Aorta (tissue), 5 donors: ENCODE data around the gene CAP2. TPM values are rescaled to one million over a fixed set of nuclear protein-coding genes. Genes with fewer than 3 reads are reported as not detected.
"Not testable (repeated sequence)": the region's sequence is repeated elsewhere in the genome, so short reads cannot be mapped to it uniquely, and the experiment has no call there.

Source experiments
- ATAC-seq: fragments of 200-7000 bp; cut with Tn5 transposase; one replicate; pipeline ENCODE4 v1.9.1; 2022; ENCODE audit warnings: moderate library complexity; ENCODE audit not compliant: low FRiP score
- DNase-seq, 2 donors: peaks; one replicate each; pipeline ENCODE4 v3.0.0-alpha.2; 2020
- H3K27ac ChIP-seq, 2 donors: one replicate each; pipeline ENCODE4 v1.5.1; 2013; ENCODE audit warnings: low read length in 2 of 2, mild to moderate bottlenecking in 2 of 2, moderate library complexity in 2 of 2, control low read depth in 1 of 2, inconsistent platforms in 1 of 2, low read depth in 1 of 2
- H3K27me3 ChIP-seq, 2 donors: one replicate each; pipeline ENCODE4 v1.6.1; 2013; ENCODE audit warnings: control low read depth in 1 of 2, low read length in 1 of 2, mild to moderate bottlenecking in 1 of 2, moderate library complexity in 1 of 2; ENCODE audit not compliant: insufficient read depth in 2 of 2, control insufficient read depth in 1 of 2
- H3K36me3 ChIP-seq, 2 donors: one replicate each; pipeline ENCODE4 v1.6.1; 2013; ENCODE audit warnings: control low read depth in 1 of 2, low read length in 1 of 2, mild to moderate bottlenecking in 1 of 2; ENCODE audit not compliant: insufficient read depth in 2 of 2, control insufficient read depth in 1 of 2
- H3K4me1 ChIP-seq, 2 donors: one replicate each; pipeline ENCODE4 v1.6.1; 2013; ENCODE audit warnings: low read length in 2 of 2, control low read depth in 1 of 2, mild to moderate bottlenecking in 1 of 2, moderate library complexity in 1 of 2; ENCODE audit not compliant: insufficient read depth in 2 of 2, control insufficient read depth in 1 of 2
- H3K4me3 ChIP-seq, 2 donors: one replicate each; pipeline ENCODE4 v1.5.1; 2013; ENCODE audit warnings: low read length in 2 of 2, control low read depth in 1 of 2, mild to moderate bottlenecking in 1 of 2
- H3K9me3 ChIP-seq: one replicate; pipeline ENCODE4 v1.6.1; 2013; ENCODE audit warnings: mild to moderate bottlenecking, low read length; ENCODE audit not compliant: control insufficient read depth
- whole genome bisulfite sequencing, 2 donors: extraction: QIAGEN DNeasy Blood & Tissue Kit; methylation state at CpG; one replicate each; pipeline ENCODE4 v1.1.7; 2013; 5-methylcytosine and 5-hydroxymethylcytosine counted together
- intact Hi-C, 2 donors: fragments of 100-400 bp; cut with DNase I; formaldehyde crosslinking; loops; one replicate each; pipeline versions ENCODE4 v1.14.2 to v1.15.0; 2022
- polyA plus RNA-seq, 2 donors: library from polyadenylated mRNA; stranded (reverse); fragments of 200-250 nt; gene quantifications; one replicate each; pipeline ENCODE4 v1.2.3, GENCODE V29; 2013
- total RNA-seq, 2 donors: library from RNA; stranded (reverse); fragmentation: NEBNext Ultra II Directional; extraction: Animal tissue kit (Norgen Biotek cat#: 25700); gene quantifications; one replicate each; pipeline ENCODE4 v1.2.1, GENCODE V29; 2021
- donor health status: healthy with polysubstance abuse.
- donor health status: Bipolar disorder and iron deficiency.
- donor health status: DM: no; HTN: no; CAD: no.
- donor health status: DM: no; HTN: no; CAD: no.
- donor health status: DM: yes; HTN: yes; CAD: no.

CAP2 gene
- total and polyA plus RNA-seq, 4 donors, result 21.2 to 28.4 (median 24.0) TPM

DNA sequence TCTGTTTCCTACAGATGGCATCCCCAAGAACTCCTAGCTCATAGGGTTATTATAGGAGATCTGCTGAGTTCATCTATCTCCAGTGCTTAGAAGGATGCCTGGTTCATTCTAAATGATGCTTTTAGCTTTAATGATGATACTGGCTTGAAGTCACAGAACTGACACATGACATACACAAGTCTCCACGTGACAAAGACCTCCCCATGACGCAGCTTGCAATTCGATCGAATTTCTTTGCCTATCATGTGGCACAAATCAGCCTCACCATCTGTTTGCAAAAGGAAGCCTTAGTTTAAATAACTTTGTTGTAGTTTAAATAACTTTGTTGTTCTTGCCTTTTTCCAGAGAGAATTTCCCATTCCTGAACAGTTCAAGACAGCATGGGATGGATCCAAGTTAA is 162.6 kb downstream of the CAP2 start:
- Histone ChIP-seq H3K36me3 (peaks cover 4 to 7% of the 10 kb centered on the region in 2 donors), H3K9me3 (no peaks in the 10 kb centered on the region), H3K4me1 (no peaks in the 10 kb centered on the region), H3K4me3 (no peak overlapping the region), H3K27ac (no peak overlapping the region), H3K27me3 (no peaks in the 10 kb centered on the region)
- 84 to 86% methylated on average over 4 of the region's 4 CpGs for WGBS, 2 donors
- ATAC-seq (no peak), DNase-seq (no peak)
- intact Hi-C loops, result no loop called here

DNA sequence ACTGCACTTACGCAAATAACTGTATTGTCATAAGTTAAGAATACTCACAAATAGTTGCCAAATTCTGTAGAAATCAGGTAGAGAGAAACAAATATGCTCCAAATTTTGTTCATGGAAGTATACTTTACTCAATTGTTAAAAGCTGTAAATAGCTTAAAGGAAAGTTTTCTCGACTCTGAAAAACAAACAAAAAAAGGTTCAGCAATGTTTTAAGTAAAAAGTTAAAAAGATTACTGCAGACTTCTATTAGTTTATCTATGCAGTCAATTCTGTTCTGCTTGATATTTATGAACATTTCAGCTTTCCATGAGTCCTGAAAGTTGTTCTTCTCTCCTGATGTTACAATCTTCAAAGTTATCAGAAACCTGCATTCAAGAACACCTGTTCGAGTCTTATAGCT is 169.2 kb downstream of the CAP2 start:
- no peak for ATAC-seq
- intact Hi-C loops, result no loop called here
- no peak for DNase-seq
- Histone ChIP-seq H3K4me1 (no peaks in the 10 kb centered on the region), H3K36me3 (no peaks in the 10 kb centered on the region), H3K9me3 (no peaks in the 10 kb centered on the region), H3K27ac (no peak overlapping the region), H3K27me3 (no peaks in the 10 kb centered on the region), H3K4me3 (no peak overlapping the region)
- WGBS, 2 donors, result 76 to 79% methylated on average over 3 of the region's 3 CpGs

DNA sequence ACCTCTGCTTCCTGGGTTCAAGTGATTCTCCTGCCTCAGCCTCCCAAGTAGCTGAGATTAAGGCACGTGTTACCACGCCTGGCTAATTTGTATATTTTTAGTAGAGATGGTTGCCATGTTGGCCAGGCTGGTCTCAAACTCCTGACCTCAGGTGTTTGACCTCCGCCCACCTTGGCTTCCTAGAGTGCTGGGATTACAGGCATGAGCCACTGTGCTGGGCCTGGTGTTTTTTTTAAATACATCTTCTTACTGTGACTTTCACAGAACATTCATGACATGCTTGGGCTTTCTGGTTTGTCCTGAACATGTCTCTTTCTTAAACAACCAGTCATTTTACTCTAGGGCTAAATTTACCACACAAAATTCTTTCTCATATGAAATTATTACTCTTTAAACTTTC is 172.0 kb downstream of the CAP2 start:
- no peaks in the 10 kb centered on the region for H3K9me3 ChIP-seq
- intact Hi-C loops, result no loop called here
- no peak overlapping the region for H3K4me3 ChIP-seq
- no peaks in the 10 kb centered on the region for H3K27me3 ChIP-seq
- DNase-seq (no peak), ATAC-seq (no peak)
- 91 to 95% methylated on average over 3 of the region's 3 CpGs for WGBS, 2 donors
- no peak overlapping the region for H3K27ac ChIP-seq
- H3K4me1 ChIP-seq, result no peaks in the 10 kb centered on the region
- no peaks in the 10 kb centered on the region for H3K36me3 ChIP-seq

DNA sequence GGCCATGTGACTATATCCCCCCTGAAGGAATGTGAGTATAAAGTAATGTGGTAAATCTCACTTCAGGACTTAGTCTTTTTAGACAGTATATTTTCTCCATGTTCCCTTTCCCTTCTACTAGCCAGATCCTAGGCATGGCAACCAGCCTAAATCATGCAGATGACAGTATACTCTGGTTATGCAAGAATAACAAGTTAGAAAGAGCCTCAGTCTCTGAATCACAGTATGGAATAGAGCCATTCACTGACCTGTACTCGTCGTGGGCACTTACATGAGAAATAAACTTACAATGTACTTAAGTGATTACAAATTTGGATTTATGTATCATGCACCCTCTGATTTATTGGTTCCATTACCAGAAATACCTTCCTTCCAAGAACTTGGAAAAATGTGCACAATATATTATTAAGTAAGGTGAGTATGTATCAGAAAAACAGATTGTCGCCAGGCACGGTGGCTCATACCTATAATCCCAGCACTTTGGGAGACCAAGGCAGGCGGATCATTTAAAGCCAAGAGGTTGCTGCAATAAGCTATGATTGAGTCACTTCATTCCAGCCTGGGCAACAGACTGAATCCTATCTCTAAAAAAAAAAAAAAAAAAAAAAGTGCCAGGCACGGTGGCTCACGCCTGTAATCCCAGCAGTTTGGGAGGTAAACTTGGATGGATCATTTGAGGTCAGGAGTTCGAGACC is 181.6 kb downstream of the CAP2 start:
- intact Hi-C loops, result loop anchor here in 1 of 2 donors (10.0 kb wide), 1 partner anchor 100 kb away; no protein-coding TSS in a partner anchor
- Histone ChIP-seq H3K36me3 (no peaks in the 10 kb centered on the region), H3K27me3 (no peaks in the 10 kb centered on the region), H3K4me3 (no peak overlapping the region), H3K9me3 (peaks cover 1% of the 10 kb centered on the region), H3K4me1 (no peaks in the 10 kb centered on the region), H3K27ac (no peak overlapping the region)
- DNase-seq, result no peak
- WGBS, 2 donors, result 64 to 69% methylated on average over 7 to 8 of the region's 8 CpGs
- ATAC-seq, result no peak

DNA sequence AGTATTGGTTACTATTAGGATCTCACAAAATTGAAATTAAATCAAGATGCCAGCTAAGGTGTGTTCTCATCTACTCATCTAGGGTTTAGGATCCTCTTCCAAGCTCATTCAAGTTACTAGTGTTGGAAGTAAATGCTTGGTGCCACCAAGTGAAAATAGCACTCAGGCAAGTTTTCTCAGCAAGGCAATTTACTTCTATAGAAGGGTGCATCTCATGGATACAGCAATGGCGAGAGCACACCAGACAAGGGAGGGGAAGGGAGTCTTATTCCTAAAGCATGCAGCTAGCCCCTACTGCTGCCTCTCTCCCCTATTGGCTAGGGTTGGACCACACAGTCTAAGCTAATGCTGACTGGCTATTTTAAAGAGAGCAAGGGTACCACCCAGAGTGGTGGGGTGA is 183.7 kb downstream of the CAP2 start:
- WGBS, 2 donors, result 93 to 100% methylated on average over 1 of the region's 1 CpG
- ATAC-seq (no peak), DNase-seq (no peak)
- intact Hi-C loops, result loop anchor here in 1 of 2 donors (10.0 kb wide), 1 partner anchor 102 kb away; no protein-coding TSS in a partner anchor
- Histone ChIP-seq H3K27ac (no peak overlapping the region), H3K9me3 (peaks cover 1% of the 10 kb centered on the region), H3K4me3 (no peak overlapping the region), H3K36me3 (no peaks in the 10 kb centered on the region), H3K4me1 (no peaks in the 10 kb centered on the region), H3K27me3 (no peaks in the 10 kb centered on the region)

DNA sequence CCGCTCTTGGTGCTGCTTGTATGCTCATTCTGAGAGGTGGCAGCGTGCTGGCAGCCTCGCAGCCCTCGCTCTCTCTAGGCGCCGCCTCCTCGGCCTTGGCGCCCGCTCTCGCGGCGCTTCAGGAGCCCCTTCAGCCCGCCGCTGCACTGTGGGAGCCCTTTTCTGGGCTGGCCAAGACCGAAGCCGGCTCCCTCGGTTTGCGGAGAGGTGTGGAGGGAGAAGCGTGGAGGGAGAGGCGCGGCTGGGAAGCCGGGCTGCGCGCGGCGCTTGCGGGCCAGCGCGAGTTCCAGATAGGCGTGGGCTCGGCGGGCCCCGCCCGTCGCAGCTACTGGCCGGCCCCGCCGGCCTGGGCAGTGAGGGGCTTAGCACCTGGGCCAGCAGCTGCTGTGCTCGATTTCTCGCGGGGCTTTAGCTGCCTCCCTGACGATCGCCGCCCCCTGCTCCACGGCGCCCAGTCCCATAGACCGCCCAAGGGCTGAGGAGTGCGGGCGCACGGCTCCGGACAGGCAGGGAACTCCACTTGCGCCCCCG is 187.2 kb downstream of the CAP2 start:
- intact Hi-C loops, result loop anchor here (5.0 kb wide), 1 partner anchor 298 kb away; the partner anchor contains the start of gene RBM24 (in 2 of the 2)
- DNase-seq (peak; percentile 61 to 77), ATAC-seq (peak; percentile 84)
- H3K36me3 ChIP-seq, result no peaks in the 10 kb centered on the region
- H3K27ac ChIP-seq, result peak overlapping the region in 1 of 2 donors; percentile 73
- 8 to 12% methylated on average over 46 to 53 of the region's 53 CpGs for WGBS, 2 donors
- H3K4me1 ChIP-seq, result no peaks in the 10 kb centered on the region
- H3K4me3 ChIP-seq, result peak overlapping the region; percentile 27 to 45
- H3K27me3 ChIP-seq, result no peaks in the 10 kb centered on the region
- H3K9me3 ChIP-seq, result peaks cover 1% of the 10 kb centered on the region

DNA sequence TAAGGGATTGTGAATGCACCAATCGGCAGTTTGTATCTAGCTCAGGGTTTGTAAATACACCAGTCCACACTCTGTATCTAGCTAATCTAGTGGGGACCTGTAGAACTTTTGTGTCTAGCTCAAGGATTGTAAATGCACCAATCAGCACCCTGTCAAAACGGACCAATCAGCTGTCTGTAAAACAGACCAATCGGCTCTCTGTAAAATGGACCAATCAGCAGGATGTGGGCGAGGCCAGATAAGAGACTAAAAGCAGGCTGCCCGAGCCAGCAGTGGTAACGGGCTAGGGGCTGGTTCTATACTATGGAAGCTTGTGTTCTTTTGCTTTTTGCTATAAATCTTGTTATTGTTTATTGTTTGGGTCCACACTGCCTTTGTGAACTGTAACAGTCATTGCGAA is 187.9 kb downstream of the CAP2 start:
- H3K4me3 ChIP-seq, result not testable (repeated sequence)
- 93 to 95% methylated on average over 7 of the region's 7 CpGs for WGBS, 2 donors

DNA sequence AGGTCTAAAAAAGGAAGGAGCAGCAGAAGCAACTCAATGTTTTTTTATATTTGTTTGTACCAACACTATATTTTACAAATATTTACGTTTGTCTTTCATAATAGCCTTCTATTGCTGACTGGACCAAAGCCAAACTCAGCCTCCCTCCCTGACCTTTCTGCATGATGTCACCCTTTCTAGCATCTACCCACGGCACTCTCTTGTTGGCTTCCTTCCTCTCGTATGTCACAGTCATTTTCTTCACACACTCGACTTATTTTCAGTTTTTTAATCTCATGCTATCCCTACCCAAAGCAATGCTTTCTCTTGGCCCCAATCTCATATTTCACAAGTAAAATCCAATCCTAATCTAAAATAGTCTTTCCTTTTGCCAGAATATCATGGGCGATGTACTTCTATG is 190.4 kb downstream of the CAP2 start:
- Histone ChIP-seq H3K36me3 (no peaks in the 10 kb centered on the region), H3K4me3 (no peak overlapping the region), H3K4me1 (no peaks in the 10 kb centered on the region), H3K27me3 (no peaks in the 10 kb centered on the region), H3K9me3 (no peaks in the 10 kb centered on the region), H3K27ac (peak overlapping the region; percentile 39 to 57)
- ATAC-seq (no peak), DNase-seq (no peak)
- WGBS, 2 donors, result 3 to 4% methylated on average over 5 of the region's 5 CpGs
- intact Hi-C loops, result loop anchor here (2.0 to 5.0 kb wide), 3 partner anchors 221 to 427 kb away; partner anchors contain the start of gene RBM24 (in 2 of the 2)

More for the DNA sequence above, 187.9 kb downstream of the CAP2 start:
- DNase-seq, H3K36me3 ChIP-seq, H3K27me3 ChIP-seq, H3K9me3 ChIP-seq, H3K27ac ChIP-seq, H3K4me1 ChIP-seq, ATAC-seq: not testable (repeated sequence)
- intact Hi-C loops, result loop anchor here (5.0 kb wide), 1 partner anchor 299 kb away; the partner anchor contains the start of gene RBM24 (in 2 of the 2)
